Measurements from ENCODE around the gene RPGRIP1L. TPM values are rescaled to one million over a fixed set of nuclear protein-coding genes. Genes with fewer than 3 reads are reported as not detected.

Gene RPGRIP1L
- total and polyA plus RNA-seq, 9 of the 15 experiments (the other 6 are each of a cell fraction or from before 2014, with no cell fraction given) = 3.2 to 7.7 (median 5.8) TPM

- no peak for TF ChIP-seq SP2 (IDR thresholded peaks at IDR 0.05; ENCODE audit: extremely low read depth, low read depth, low read length, poor library complexity, severe bottlenecking)
Observed at GRCh38 chr16:53625221-53625620, 78.4 kb downstream of the RPGRIP1L start (continued).

GRCh38 chr16:53622315-53622714 is 81.3 kb downstream of the RPGRIP1L start:
- FAIRE-seq (no peak), ATAC-seq (no peak), DNase-seq (ENCODE audit: extremely low read depth in 1 of 4, low spot score in 3 of 4) (no peak)
- Histone ChIP-seq H3K9me1 (ENCODE audit: control insufficient read depth, insufficient read depth, low read length) (no peaks in the 10 kb centered on the region), H3K27ac (ENCODE audit: extremely low read depth, low read depth, low read length) (no peak overlapping the region), H4K20me1 (replicated peaks; ENCODE audit: control insufficient read depth, insufficient read depth, low read length) (no peaks in the 10 kb centered on the region), H3K9ac (ENCODE audit: insufficient read depth in 1 of 2, low read depth in 2 of 2, low read length in 2 of 2) (no peak overlapping the region), H3K4me3 (no peak overlapping the region), H3K4me1 (replicated peaks in 1 of 2; ENCODE audit: control insufficient read depth in 2 of 2, insufficient read depth in 2 of 2, low read length in 2 of 2) (no peaks in the 10 kb centered on the region; a peak in 2 of 5 replicates), H3K27me3 (ENCODE audit: control insufficient read depth in 2 of 2, insufficient read depth in 2 of 2, low read length in 2 of 2) (no peaks in the 10 kb centered on the region), H3K4me2 (ENCODE audit: insufficient read depth, low read length) (no peak overlapping the region), H3K36me3 (ENCODE audit: control insufficient read depth, insufficient read depth, low read length) (no peaks in the 10 kb centered on the region), H3K9me3 (replicated peaks; ENCODE audit: control insufficient read depth, insufficient read depth, low read depth, low read length) (no peaks in the 10 kb centered on the region), H2AFZ (ENCODE audit: low read depth, low read length) (no peak overlapping the region), H3K79me2 (ENCODE audit: control insufficient read depth, insufficient read depth, low read length) (no peaks in the 10 kb centered on the region)
- BruUV-seq (replicated peaks) = no TSS peak
- TF ChIP-seq PRPF4 (IDR thresholded peaks at IDR 0.05; ENCODE audit: insufficient read depth, low read depth, low read length, poor library complexity, severe bottlenecking) = no peak
- TF ChIP-seq POLR2H (tag; IDR thresholded peaks at IDR 0.05; ENCODE audit: low read depth) = no peak
- TF ChIP-seq TFE3 (CRISPR knock-in tag; IDR thresholded peaks at IDR 0.05) = no peak
- CTCF ChIA-PET (ENCODE audit: low intra/inter-chr PET ratio) = no interaction called here
- in situ Hi-C loops (cut with MboI) = no loop called here
- intact Hi-C loops (cut with micrococcal nuclease) = no loop called here
- WGBS (ENCODE audit: insufficient coverage, low coverage, missing lambda C conversion rate) = 40% methylated on average over 6 of the region's 6 CpGs
- POLR2A ChIA-PET = no interaction called here
